GM18498 (cell line): ENCODE data around the gene FRS2.

ENCODE experiments used
- ATAC-seq: cut with Tn5 transposase; IDR thresholded peaks from one replicate; pipeline ENCODE4 v1.9.1; 2021; ENCODE audit warnings: mild to moderate bottlenecking, moderate library complexity; ENCODE audit not compliant: unreplicated experiment

The FRS2 gene

DNA sequence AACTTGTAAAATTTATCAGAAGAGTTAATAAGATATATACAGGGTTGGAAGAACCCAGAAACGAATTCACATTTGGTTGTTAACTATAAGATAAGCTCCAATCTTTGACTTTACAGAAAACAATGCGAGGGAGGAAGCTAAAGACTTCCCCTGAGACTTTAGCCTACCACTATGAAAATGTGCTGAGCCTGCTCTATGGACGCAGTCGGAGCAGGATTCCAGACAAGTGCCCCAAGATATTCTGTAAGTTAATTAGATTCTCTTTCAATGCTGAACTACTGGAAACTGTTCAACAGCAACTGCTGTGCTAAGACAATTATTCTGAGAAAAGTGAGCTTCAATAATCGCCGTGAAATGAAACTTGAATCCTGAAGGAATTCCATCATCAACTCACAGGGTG lies 148.9 kb downstream of the FRS2 start:
- no peak for ATAC-seq

DNA sequence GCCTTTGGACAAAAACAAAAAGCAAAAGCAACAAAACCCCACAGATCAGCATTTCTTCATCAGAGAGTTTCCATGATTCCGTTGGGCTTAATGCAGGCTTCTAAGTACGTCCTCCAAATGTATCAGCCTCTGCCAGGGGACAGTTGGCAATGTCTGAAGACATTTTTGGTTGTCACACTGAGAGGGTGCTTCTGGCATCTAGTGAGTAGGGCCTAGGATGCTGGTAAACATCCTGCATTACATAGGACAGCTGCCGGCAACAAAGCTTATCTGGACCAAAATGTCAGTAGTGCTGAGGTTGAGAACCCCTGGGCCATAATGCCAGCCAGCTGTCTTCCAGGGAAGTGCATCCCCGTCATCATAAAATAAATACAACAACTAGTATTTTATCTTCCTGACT lies 149.9 kb downstream of the FRS2 start:
- no peak for ATAC-seq

DNA sequence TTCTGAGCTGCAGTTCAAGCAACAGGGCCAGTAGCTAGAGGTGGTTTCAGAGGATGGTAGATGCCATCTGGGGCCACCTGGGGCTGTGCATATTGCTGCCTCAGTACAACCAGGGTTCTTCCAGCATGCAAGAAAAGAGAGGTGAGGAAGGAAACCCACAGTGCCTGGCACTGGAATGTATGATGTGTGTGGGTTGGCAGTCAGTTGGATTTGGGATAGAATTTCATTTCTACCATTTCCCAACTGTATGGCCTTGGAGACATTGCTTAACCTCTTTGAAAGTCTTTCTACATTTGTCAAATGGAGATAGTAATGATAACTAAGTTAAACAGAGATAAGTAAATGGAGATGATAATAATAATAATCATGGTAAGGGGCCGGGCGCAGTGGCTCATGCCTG lies 150.7 kb downstream of the FRS2 start:
- no peak for ATAC-seq

DNA sequence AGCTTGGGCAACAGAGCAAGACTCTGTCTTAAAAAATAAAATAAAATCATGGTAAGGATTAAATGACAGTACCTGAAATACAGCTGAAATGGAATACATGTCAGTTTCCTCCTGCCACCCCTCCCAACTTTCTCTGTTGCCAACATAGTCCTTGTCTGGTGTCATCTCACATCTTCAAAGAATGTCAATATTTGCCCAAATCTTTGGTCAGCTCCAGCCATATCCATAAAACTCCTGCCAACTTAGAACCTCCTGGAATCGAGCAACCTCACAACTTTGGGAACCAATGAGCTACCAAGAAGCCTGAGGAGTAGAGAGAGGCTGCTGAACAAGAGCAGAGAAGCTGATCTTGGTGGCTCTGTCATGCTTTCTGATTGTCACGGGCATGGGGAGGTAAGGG lies 151.4 kb downstream of the FRS2 start:
- no peak for ATAC-seq

DNA sequence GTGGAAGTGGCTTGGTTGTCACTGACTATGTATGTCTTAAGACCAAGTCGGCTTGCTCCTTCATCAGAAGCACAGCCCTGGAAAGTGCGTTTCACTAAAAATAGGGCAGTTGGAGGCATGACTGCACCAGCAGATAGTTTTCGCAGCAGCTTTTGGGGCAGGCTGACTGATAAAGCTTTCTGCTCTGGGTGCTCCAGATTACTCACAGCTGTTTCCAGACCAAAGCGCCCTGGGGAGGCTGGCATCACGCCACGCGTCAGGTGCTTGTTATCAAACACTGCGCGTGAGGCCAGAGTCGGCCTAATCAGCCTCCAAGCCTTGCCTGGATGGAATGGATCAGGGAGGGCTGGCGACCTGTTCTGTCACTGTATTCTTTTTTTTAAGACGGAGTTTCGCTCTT lies 153.8 kb downstream of the FRS2 start:
- ATAC-seq, result no peak

DNA sequence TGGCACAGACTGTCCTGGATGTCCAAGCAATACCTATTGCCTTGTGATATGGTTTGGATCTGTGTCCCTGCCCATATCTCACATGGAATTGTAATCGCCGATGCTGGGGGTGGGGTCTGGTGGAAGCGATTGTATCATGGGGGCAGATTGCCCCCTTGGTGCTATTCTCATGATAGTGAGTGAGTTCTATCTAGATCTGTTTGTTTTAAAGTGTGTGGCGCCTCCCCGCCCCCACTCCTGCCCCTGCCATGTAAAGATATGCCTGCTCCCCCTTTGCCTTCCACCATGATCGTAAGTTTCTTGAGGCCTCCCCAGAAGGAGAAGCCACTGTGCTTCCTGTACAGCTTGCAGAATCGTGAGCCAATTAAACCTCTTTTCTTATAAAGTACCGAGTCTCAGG lies 157.3 kb downstream of the FRS2 start:
- no peak for ATAC-seq
